GM20431 (cell line): ENCODE data around the gene PLEKHM1.

Experiments
- in situ Hi-C: fragments of 300-500 bp; cut with MseI, MboI; formaldehyde crosslinking; loops from one replicate; pipeline ENCODE4 v1.15.0; 2020; ENCODE audit warnings: low sequenced_read_pairs; ENCODE audit not compliant: unreplicated experiment

Gene PLEKHM1

GRCh38 chr17:45429339-45430005 lies 61.0 kb downstream of the PLEKHM1 start:
- in situ Hi-C loops: no loop called here

- in situ Hi-C loops: no loop called here
Measured at GRCh38 chr17:45428931-45429338, 61.6 kb downstream of the PLEKHM1 start.

GRCh38 chr17:45428050-45428617 lies 62.4 kb downstream of the PLEKHM1 start:
- in situ Hi-C loops: no loop called here

- in situ Hi-C loops: no loop called here
Measured at GRCh38 chr17:45427181-45427835, 63.2 kb downstream of the PLEKHM1 start.

GRCh38 chr17:45426561-45426960 lies 64.0 kb downstream of the PLEKHM1 start:
- in situ Hi-C loops: no loop called here

- in situ Hi-C loops: no loop called here
Measured at GRCh38 chr17:45425984-45426413, 64.5 kb downstream of the PLEKHM1 start.

GRCh38 chr17:45425125-45425983 lies 65.2 kb downstream of the PLEKHM1 start:
- in situ Hi-C loops: no loop called here

- in situ Hi-C loops: no loop called here
Measured at GRCh38 chr17:45424769-45425124, 65.8 kb downstream of the PLEKHM1 start.

- in situ Hi-C loops: no loop called here
Measured at GRCh38 chr17:45423975-45424335, 66.6 kb downstream of the PLEKHM1 start.

- in situ Hi-C loops: no loop called here
Measured at GRCh38 chr17:45423304-45423974, 67.1 kb downstream of the PLEKHM1 start.

- in situ Hi-C loops: no loop called here
Measured at GRCh38 chr17:45414990-45415881, 75.3 kb downstream of the PLEKHM1 start.

GRCh38 chr17:45413498-45413923 lies 77.0 kb downstream of the PLEKHM1 start:
- in situ Hi-C loops: no loop called here

- in situ Hi-C loops: no loop called here
Measured at GRCh38 chr17:45411348-45412105, 79.0 kb downstream of the PLEKHM1 start.

GRCh38 chr17:45410144-45411091 lies 80.1 kb downstream of the PLEKHM1 start:
- in situ Hi-C loops: no loop called here

GRCh38 chr17:45409659-45410076 lies 80.9 kb downstream of the PLEKHM1 start:
- in situ Hi-C loops: no loop called here

- in situ Hi-C loops: no loop called here
Measured at GRCh38 chr17:45408611-45409421, 81.7 kb downstream of the PLEKHM1 start.

GRCh38 chr17:45406107-45406506 lies 84.4 kb downstream of the PLEKHM1 start:
- in situ Hi-C loops: no loop called here
